KMS-11 (cell line): ENCODE measurements around the gene NRN1.
A peak's percentile ranks its signal among the peaks of the same experiment; 100 is the strongest.

Experiments
- H2AFZ ChIP-seq: fragments of 200-600 bp; sonication (generic); 2 replicates; pipeline ENCODE4 v1.6.1; 2016; ENCODE audit warnings: antibody characterized with exemption, mixed run types, low read depth
- H3K27ac ChIP-seq: fragments of 200-600 bp; sonication (generic); 2 replicates; pipeline ENCODE4 v1.6.1; 2016; ENCODE audit warnings: mild to moderate bottlenecking, mixed run types
- H3K27me3 ChIP-seq: fragments of 200-600 bp; sonication (generic); 2 replicates; pipeline ENCODE4 v1.6.1; 2017; ENCODE audit warnings: mild to moderate bottlenecking, low read depth, mixed run types, moderate library complexity; ENCODE audit not compliant: insufficient read depth
- H3K36me3 ChIP-seq: fragments of 200-600 bp; sonication (generic); 2 replicates; pipeline ENCODE4 v1.6.1; 2017; ENCODE audit warnings: mild to moderate bottlenecking, mixed run types; ENCODE audit not compliant: insufficient read depth
- H3K4me1 ChIP-seq: fragments of 200-600 bp; sonication (generic); 2 replicates; pipeline ENCODE4 v1.6.1; 2016; ENCODE audit warnings: mild to moderate bottlenecking, low read depth, mixed run types; ENCODE audit not compliant: poor library complexity, severe bottlenecking
- H3K4me2 ChIP-seq: fragments of 200-600 bp; sonication (generic); 2 replicates; pipeline ENCODE4 v1.7.0; 2016; ENCODE audit warnings: mild to moderate bottlenecking, mixed run types
- H3K4me3 ChIP-seq: fragments of 200-600 bp; sonication (generic); IDR thresholded peaks from 2 replicates; pipeline ENCODE4 v1.6.1; 2017; ENCODE audit warnings: low read depth, low read length, mixed read lengths; ENCODE audit not compliant: insufficient read depth
- H3K79me2 ChIP-seq: fragments of 200-600 bp; sonication (generic); 2 replicates; pipeline ENCODE4 v1.6.1; 2016; ENCODE audit warnings: low read depth, mixed run types; ENCODE audit not compliant: insufficient read depth
- H3K9ac ChIP-seq: fragments of 200-600 bp; sonication (generic); 2 replicates; pipeline ENCODE4 v1.6.1; 2016; ENCODE audit warnings: mild to moderate bottlenecking, mixed run types
- H4K20me1 ChIP-seq: fragments of 200-600 bp; sonication (generic); 2 replicates; pipeline ENCODE4 v1.6.1; 2016; ENCODE audit warnings: mild to moderate bottlenecking, mixed run types; ENCODE audit not compliant: insufficient read depth
- TF ChIP-seq, protein P1 (sequence below): fragments of 200-600 bp; sonication (generic); conservative IDR thresholded peaks from 2 replicates; pipeline ENCODE4 v1.6.1; 2017; ENCODE audit warnings: low read depth, mild to moderate bottlenecking, antibody characterized with exemption, low read length, moderate library complexity, mixed read lengths

NRN1 gene

DNA sequence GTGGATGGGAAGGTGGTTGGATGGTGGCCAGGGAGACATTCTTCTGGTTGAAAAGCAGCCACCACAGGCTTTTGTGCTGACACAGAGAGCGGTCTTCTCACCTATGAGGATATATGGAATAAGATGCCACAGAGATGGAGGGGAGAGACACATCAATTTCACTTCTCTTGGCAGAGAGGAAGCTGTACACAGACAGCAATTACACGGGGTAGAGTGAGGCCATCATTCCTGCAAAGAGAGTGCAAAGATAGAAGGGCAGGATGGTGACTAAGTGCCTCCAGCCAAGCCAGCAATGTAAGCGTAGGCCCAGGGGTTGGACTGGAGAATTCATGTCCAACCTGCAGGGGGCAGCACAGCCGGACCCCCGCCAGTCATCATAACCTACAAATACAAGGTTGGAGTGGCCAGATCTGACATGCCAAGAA lies 56.4 kb downstream of the NRN1 start:
- TF ChIP-seq, protein P1, sequence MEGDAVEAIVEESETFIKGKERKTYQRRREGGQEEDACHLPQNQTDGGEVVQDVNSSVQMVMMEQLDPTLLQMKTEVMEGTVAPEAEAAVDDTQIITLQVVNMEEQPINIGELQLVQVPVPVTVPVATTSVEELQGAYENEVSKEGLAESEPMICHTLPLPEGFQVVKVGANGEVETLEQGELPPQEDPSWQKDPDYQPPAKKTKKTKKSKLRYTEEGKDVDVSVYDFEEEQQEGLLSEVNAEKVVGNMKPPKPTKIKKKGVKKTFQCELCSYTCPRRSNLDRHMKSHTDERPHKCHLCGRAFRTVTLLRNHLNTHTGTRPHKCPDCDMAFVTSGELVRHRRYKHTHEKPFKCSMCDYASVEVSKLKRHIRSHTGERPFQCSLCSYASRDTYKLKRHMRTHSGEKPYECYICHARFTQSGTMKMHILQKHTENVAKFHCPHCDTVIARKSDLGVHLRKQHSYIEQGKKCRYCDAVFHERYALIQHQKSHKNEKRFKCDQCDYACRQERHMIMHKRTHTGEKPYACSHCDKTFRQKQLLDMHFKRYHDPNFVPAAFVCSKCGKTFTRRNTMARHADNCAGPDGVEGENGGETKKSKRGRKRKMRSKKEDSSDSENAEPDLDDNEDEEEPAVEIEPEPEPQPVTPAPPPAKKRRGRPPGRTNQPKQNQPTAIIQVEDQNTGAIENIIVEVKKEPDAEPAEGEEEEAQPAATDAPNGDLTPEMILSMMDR = 0 out of 2 replicates have a peak, but pooled peaks have one; percentile 48
- H3K36me3 ChIP-seq = no peaks in the 10 kb centered on the region
- H3K79me2 ChIP-seq = no peaks in the 10 kb centered on the region
- H2AFZ ChIP-seq = no peak overlapping the region
- H3K27ac ChIP-seq = no peak overlapping the region
- no peak overlapping the region for H3K9ac ChIP-seq
- no peaks in the 10 kb centered on the region for H3K27me3 ChIP-seq
- H3K4me1 ChIP-seq = no peaks in the 10 kb centered on the region
- H4K20me1 ChIP-seq = no peaks in the 10 kb centered on the region
- no peak overlapping the region for H3K4me3 ChIP-seq
- no peak overlapping the region for H3K4me2 ChIP-seq
